Subcutaneous adipose tissue (tissue), 4 donors: ENCODE data around the gene RFK. TPM values are rescaled to one million over a fixed set of nuclear protein-coding genes. Genes with fewer than 3 reads are reported as not detected.

ENCODE experiments used
- CTCF ChIP-seq: fragments of 450-650 bp; IDR thresholded peaks from one replicate; pipeline ENCODE4 v1.5.1; 2016; ENCODE audit warnings: low read depth, mild to moderate bottlenecking, control low read depth, antibody characterized with exemption, moderate library complexity
- total RNA-seq, 4 donors: library from RNA; depleted of rRNA; stranded (reverse); fragments of >200 nt; gene quantifications; one replicate each; pipeline ENCODE4 v1.1.0, GENCODE V29; 2016

RFK gene
- total RNA-seq, 4 donors from 2014 or later, result 10.8 to 19.4 (median 15.6) TPM

DNA sequence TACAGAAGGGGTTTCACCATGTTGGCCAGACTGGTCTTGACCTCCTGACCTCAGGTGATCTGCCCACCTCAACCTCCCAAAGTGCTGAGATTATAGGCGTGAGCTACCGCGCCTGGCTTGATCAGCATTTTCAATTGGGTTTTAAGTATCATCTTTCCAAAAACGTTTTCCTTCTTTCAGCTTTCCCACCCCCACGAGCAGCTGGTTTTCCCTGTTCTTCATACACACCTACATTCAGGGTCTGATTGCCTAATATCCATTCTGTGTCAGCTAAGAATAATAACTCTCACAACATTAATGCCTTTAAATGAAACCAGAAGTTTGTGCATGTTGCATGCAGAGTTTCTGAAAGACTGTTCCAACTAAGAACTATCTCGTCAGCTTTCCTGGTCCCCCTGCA is 38.3 kb downstream of the RFK start:
- TF ChIP-seq CTCF, result no peak

GRCh38 chr9:76354221-76354620 is 40.0 kb downstream of the RFK start:
- no peak for TF ChIP-seq CTCF

DNA sequence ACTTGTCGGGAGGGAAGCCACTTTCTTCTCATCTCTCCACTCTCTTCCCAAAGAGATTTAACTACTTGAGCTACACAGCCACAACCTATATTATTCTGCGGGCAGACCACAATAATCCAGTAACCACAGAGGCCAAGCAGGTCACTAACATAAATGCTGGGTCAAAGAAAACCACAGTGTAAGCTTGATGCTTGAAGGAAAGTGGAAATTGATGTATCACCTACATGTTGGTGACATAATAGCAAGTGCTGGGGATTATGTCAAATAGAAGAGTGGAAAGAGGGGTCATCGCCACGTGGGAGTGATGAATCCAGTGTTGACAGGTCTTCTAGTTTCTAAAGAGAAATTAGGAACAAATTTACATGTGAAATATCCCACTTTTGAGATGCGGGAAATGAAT is 40.9 kb downstream of the RFK start:
- no peak for TF ChIP-seq CTCF

DNA sequence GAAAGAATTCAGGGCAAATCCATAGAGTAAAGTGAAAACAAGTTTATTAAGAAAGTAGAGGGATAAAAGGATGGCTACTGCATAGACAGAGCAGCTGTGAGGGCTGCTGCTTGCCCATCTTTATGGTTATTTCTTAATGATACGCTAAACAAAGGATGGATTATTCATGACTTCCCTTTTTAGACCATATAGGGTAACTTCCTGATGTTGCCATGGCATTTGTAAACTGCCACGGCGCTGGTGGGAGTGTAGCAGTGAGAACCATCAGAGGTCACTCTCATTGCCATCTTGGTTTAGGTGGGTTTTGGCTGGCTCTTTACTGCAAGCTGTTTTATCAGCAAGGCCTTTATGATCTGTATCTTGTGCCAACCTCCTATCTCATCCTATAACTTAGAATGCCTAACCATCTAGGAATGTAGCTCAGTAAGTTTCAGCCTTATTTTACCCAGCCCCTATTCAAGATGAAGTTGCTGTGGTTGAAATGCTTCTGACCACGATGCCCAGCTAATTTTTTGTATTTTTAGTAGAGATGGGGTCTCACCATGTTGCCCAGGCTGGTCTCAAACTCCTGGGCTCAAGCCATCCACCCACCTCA is 42.1 kb downstream of the RFK start:
- no peak for TF ChIP-seq CTCF

DNA sequence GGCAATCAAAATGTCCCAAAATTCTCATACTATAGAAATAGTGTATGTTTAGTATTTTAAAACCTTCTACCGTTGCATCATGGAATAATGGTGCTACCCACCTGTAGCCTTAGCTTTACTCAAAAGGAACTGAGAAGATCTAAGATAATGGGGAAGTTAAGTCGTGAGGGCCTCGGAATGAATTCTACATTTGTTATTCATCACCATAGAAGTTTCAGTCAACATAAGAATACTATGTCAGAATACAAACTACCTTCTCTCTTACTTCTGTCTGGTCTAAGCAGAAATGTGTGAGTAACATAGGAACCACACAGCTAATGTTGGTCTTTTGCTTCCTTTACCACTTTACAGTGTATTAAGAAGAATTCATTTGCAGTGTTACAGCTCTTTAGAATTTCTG is 43.2 kb downstream of the RFK start:
- no peak for TF ChIP-seq CTCF

GRCh38 chr9:76349865-76350264 is 44.4 kb downstream of the RFK start:
- TF ChIP-seq CTCF, result no peak

GRCh38 chr9:76342858-76343257 is 51.4 kb downstream of the RFK start:
- TF ChIP-seq CTCF, result no peak
